HG03095 (cell line): ENCODE data around the gene KBTBD6.
"Not testable (repeated sequence)": the region's sequence is repeated elsewhere in the genome, so short reads cannot be mapped to it uniquely, and the experiment has no call there.

Experiments used
- ATAC-seq: cut with Tn5 transposase; IDR thresholded peaks from one replicate; pipeline ENCODE4 v1.9.1; 2021; ENCODE audit warnings: moderate library complexity; ENCODE audit not compliant: unreplicated experiment

The KBTBD6 gene

GRCh38 chr13:41132512-41133152 lies at the start of gene KBTBD6:
Gene KBTBD6 (minus strand): TSS chr13:41132802. CDS start chr13:41132511, 291 bp downstream.
- ATAC-seq = peak; percentile 96

DNA sequence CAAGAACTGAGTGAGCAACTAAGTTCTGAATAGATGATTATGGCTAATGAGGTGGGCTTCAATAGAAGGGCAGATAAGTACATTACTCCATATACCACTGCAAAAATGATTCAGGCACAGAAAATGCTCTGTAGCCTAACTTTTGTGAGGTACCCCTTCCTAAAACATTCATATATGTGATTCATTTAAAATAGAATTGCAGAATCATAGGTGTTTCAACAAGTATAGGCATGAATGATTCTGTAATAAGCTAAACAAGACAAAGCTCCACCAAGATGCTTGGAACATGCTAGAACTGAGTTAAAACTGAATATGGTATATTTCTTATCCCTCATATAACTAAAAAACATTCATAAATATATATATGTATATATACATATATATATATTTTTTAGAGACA lies 49.6 kb upstream of the KBTBD6 start:
- ATAC-seq = no peak

- no peak for ATAC-seq
These were observed 47.1 kb upstream of the KBTBD6 start for GRCh38 chr13:41179593-41180250.

DNA sequence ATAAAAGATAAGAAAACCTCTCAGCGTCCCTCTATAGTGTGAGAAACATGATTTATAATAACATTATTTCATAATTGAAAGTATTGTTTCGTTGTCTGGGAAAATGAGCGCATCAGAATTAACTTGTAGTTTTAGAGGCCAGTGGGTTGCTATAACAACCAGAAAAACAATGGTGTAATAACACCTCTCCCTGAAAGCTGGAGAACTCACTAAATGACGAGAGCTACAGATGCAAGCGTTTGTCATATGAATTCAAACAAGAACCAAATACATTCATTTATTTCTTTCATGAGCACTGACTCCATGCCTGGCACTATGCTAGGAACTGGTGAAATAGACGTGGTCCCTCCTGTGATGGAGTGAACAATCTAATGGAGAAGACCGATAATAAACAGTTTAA lies 45.4 kb upstream of the KBTBD6 start:
- no peak for ATAC-seq

DNA sequence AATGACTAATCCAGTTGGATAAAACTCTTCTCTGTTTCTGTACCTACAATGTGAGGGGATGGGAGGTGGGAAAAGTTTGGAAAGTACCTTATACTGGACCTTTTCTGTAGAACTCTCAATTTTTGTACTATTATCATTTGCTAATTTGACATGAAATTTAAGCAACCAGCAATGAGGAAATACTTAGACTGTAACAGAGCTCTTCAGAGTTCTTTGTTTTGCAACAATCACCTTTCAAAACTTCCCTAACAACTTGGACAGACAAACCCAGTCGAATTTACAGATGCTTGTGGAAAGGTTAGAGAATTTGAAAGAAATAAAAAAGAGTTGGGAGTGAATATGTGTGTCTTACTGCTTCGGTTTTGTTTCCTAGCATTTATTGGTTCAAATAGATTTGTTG lies 45.0 kb upstream of the KBTBD6 start:
- ATAC-seq = no peak

DNA sequence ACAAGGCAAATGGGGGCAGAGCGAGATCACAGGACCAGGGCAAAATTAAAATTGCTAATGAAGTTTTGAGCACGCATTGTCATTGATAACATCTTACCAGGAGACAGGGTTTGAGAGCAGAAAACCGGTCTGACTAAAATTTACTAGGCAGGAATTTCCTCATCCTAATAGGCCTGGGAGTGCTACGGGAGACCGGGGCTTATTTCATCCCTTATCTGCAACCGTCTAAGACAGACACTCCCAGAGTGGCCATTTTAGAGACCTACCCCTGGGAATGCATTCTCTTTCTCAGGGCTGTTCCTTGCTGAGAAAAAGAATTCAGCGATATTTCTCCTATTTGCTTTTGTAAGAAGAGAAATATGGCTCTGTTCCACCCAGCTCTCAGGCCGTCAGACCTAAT lies 43.0 kb upstream of the KBTBD6 start:
- ATAC-seq = not testable (repeated sequence)

DNA sequence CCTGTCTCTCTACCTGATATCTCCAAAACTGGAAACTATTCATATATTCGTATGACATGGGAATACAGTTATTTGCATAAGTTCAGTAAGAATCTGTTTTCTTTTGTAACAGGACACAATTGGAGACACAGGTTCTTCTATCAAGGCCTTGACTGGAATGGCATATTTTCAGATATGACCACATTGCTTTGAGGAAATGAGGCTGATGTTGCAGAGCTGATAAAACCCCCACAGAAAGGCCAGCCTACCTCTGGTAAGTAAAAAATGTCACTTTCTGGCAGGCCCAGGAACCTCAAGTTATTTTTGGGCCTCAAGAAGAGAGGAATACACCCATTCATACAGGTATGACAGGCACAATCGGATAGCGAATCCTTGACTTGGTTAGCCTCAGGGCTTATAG lies 29.5 kb upstream of the KBTBD6 start:
- no peak for ATAC-seq

- no peak for ATAC-seq
These were observed 26.6 kb upstream of the KBTBD6 start for GRCh38 chr13:41159174-41159573.

DNA sequence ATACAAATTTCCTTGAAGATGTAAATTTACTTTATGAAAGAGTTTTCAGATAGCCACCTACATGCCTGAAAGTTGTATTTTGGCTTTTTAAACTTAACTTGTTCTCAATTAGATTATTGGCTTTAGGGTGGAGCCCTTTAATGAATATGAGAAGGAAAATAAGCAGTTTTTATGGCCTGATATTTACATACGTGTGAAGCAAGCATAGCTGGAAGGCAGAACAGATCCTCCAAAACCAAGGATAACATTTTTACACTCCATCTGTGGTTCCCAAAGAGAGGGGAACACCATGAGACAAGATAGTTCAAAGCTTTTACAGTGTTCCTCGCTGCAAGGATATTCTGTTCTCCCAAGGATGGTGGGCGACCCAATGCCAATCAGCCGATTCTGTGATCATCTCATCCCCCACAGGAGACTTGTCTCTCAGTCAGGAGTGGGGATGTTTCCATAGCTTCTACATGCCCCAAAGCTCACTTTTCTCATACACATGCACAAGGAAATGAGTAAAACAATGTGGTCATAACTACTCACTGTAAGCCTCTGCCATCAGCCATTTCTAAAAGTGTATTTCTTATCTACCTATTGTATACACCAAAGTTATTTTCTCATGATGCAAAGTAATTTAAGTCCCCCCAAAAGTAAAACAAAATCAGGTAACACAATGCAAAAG lies 24.6 kb upstream of the KBTBD6 start:
- ATAC-seq = no peak

GRCh38 chr13:41156620-41157019 lies 24.0 kb upstream of the KBTBD6 start:
- ATAC-seq = no peak

- ATAC-seq = no peak
These were observed 21.4 kb upstream of the KBTBD6 start for GRCh38 chr13:41154042-41154441.

DNA sequence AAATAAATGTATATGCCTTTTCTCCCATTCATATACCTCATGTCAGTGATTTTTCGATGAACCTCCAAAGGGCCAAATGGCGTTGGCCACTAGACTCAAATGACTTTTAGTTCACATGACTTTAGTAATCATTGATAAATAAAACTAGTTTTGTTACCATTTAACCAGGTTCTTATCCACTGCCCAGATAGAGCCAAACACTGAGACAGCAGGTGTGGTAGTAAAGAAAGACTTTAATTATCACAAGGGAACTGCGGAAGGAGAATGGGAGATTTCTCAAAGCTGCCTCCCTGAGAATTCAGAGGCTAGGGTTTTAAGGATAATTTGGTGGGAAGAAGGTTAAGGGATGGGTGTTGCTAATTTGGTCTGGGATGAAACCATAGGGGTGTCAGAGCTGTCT lies 19.4 kb upstream of the KBTBD6 start:
- no peak for ATAC-seq

GRCh38 chr13:41150058-41150457 lies 17.5 kb upstream of the KBTBD6 start:
- no peak for ATAC-seq

DNA sequence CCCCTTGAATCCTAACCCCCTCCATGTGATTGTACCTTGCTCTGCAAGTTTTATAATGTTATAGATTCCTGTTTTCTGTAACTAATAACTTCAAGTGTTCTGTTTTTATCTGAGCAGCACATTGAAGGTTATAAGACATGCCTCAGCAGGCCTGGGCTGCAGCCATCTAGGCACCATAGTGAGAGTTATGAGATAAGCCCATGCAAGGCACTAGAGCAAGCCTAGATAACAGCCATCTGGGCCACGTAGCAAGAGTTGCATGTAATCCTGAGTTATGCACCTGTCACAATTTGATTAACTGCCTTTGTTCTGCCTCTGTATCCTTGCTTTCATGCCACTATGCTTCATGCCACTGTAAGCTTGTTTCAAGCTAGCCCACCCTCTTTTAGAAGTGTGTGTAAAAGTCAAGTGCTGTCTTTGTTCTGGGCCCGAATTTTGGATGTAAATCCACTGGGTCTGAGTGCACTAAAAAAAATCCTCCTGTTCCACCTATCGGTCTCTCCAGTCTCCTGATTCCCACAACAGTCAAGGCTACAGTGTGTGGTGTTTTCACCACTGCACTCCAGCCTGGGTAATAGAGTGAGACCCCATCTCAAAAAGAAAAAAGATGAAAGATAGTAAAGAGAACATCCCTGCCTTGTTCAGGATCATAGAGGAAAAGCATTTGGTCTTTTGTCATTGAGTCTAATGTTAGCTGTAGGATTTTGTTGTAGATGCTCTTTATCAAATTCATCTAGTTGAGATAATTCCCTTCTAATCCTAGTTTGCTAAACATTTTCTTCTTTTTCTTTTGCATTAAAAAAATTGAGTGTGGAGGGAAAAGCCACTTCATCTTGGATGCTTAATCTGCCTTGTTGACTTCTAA lies 16.0 kb upstream of the KBTBD6 start:
- ATAC-seq = no peak

DNA sequence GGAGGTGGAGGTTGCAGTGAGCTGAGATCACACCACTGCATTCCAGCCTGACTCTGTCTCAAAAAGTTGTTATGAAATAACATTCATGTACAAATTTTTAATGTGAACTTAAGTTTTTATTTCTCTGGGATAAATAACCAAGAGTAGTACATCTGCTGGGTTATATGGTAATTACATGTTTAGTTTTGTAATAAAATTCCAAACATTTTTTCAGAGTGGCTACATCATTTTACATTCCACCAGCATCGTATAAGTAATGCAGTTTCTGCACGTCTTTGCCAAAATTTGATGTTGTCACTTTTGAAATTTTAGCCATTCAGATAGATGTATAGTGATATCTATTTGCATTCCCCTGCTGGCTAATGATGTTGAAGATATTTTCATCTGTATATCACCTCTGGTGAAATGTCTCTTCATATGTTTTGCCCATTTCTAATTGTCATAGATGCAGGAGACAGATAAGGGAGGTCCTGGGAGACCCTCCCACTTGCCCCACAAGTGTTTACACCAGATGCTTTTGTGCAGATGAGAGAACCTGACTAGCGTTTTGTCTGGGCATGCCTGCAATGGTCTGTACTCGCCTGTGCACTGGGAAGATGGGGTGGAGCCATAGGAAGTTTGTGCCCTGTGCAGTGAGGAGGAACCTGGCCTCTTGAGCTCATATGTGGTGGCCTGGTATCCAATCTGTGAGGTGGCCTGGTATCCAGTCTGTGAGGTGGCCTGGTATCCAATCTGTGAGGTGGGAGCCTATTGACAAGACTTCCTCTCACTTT lies 12.7 kb upstream of the KBTBD6 start:
- no peak for ATAC-seq

- no peak for ATAC-seq
These were observed 12.0 kb upstream of the KBTBD6 start for GRCh38 chr13:41144576-41144975.

DNA sequence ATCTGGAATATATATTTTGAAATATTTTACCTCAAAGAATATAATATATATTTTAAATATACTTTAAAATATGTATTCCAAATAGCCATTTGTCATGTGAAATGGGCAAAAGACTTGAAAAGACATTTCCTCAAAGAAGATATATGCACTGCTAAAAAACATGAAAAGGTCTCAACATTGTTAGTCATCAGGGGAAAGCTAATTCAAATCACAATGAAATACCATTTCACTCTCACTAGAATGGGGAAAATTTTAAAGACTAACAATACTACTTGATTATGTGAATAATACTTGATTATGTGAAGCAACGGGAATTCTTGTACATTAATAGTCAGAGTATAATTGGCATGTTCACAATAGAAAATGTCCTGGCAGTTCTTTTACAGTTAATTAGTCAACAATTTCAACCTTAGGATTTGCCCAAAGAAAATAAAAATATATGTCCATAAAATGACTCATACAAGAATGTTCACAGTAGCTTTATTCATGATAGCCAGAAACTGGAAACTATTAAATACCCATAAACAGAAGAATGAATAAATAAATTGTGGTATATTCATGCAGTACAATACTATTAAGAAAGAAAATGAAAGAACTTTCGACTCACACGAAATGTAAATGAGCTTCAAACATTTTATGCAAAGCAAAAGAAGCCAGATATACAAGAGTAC lies 6.8 kb upstream of the KBTBD6 start:
- ATAC-seq = no peak

GRCh38 chr13:41137951-41138350 lies 5.3 kb upstream of the KBTBD6 start:
- no peak for ATAC-seq

- no peak for ATAC-seq
These were observed 4.6 kb upstream of the KBTBD6 start for GRCh38 chr13:41137241-41137640.

GRCh38 chr13:41136396-41137031 lies 3.9 kb upstream of the KBTBD6 start:
- ATAC-seq = no peak
